Naive thymus-derived CD4-positive, alpha-beta T cell (primary cell): ENCODE results near the gene GLP1R. TPM values are rescaled to one million over a fixed set of nuclear protein-coding genes. Genes with fewer than 3 reads are reported as not detected.

Experiments
- ATAC-seq: fragments of 150-1000 bp; cut with Tn5 transposase; 2 replicates; pipeline ENCODE4 v1.10.0; 2021; ENCODE audit warnings: mild to moderate bottlenecking, moderate library complexity
- CTCF ChIA-PET: fragments of 350-600 bp; sonication (Branson Sonifier 250); formaldehyde crosslinking; loops from one replicate; lab custom pipeline; 2021; ENCODE audit warnings: antibody characterized with exemption; lab: Charles Lee
- POLR2A ChIA-PET: fragments of 350-600 bp; sonication (Branson Sonifier 250); formaldehyde crosslinking; loops from one replicate; lab custom pipeline; 2021; ENCODE audit warnings: antibody characterized with exemption, inconsistent platforms; lab: Charles Lee
- DNase-seq, 9 donors: peaks; one replicate each; pipeline versions ENCODE4 v3.0.0 to v3.0.0-alpha.2; 2020 to 2022; ENCODE audit warnings: mixed read lengths in 1 of 9
- H3K27ac ChIP-seq: one replicate; pipeline ENCODE4 v1.7.0; 2013; ENCODE audit warnings: mild to moderate bottlenecking, low read depth, low read length, moderate library complexity
- H3K27me3 ChIP-seq, 2 donors: one replicate each; pipeline ENCODE4 v1.7.0; 2013; ENCODE audit warnings: low read length in 2 of 2, mild to moderate bottlenecking in 2 of 2, moderate library complexity in 2 of 2; ENCODE audit not compliant: control insufficient read depth in 2 of 2, insufficient read depth in 2 of 2
- H3K36me3 ChIP-seq, 3 experiments: 1 replicate in 2 of 3; 2 replicates in 1 of 3; pipeline ENCODE4 v1.7.0; 2013; ENCODE audit warnings: low read length in 3 of 3, mild to moderate bottlenecking in 3 of 3, moderate library complexity in 1 of 3; ENCODE audit not compliant: insufficient read depth in 3 of 3, control insufficient read depth in 2 of 3
- H3K4me1 ChIP-seq, 2 donors: one replicate each; pipeline ENCODE4 v1.7.0; 2013; ENCODE audit warnings: low read length in 2 of 2, mild to moderate bottlenecking in 2 of 2, moderate library complexity in 1 of 2; ENCODE audit not compliant: control insufficient read depth in 2 of 2, insufficient read depth in 2 of 2
- H3K4me3 ChIP-seq: 2 replicates; pipeline ENCODE4 v1.7.0; 2013; ENCODE audit warnings: mild to moderate bottlenecking, low read length
- H3K9me3 ChIP-seq, 3 experiments: 1 replicate in 2 of 3; 2 replicates in 1 of 3; pipeline ENCODE4 v1.7.0; 2013; ENCODE audit warnings: low read length in 3 of 3; ENCODE audit not compliant: control insufficient read depth in 2 of 3
- H3K27ac Mint-ChIP-seq, 9 donors: one replicate each; pipeline ENCODE4 v1.8.0; 2020 to 2022; ENCODE audit warnings: mixed read lengths in 9 of 9, mild to moderate bottlenecking in 8 of 9, moderate library complexity in 5 of 9, inconsistent platforms in 2 of 9
- H3K27me3 Mint-ChIP-seq, 5 donors: one replicate each; pipeline ENCODE4 v1.8.0; 2021 to 2022; ENCODE audit warnings: mixed read lengths in 5 of 5, mild to moderate bottlenecking in 1 of 5
- H3K36me3 Mint-ChIP-seq, 5 donors: one replicate each; pipeline ENCODE4 v1.8.0; 2020 to 2022; ENCODE audit warnings: mixed read lengths in 5 of 5, mild to moderate bottlenecking in 3 of 5, inconsistent platforms in 1 of 5
- H3K4me1 Mint-ChIP-seq, 7 donors: one replicate each; pipeline ENCODE4 v1.8.0; 2020 to 2022; ENCODE audit warnings: mixed read lengths in 7 of 7, mild to moderate bottlenecking in 3 of 7, inconsistent platforms in 1 of 7
- H3K4me3 Mint-ChIP-seq, 10 donors: one replicate each; pipeline ENCODE4 v1.8.0; 2020 to 2022; ENCODE audit warnings: mild to moderate bottlenecking in 10 of 10, mixed read lengths in 10 of 10, moderate library complexity in 6 of 10, inconsistent platforms in 2 of 10
- H3K9me3 Mint-ChIP-seq, 11 donors: one replicate each; pipeline ENCODE4 v1.8.0; 2020 to 2022; ENCODE audit warnings: mixed read lengths in 11 of 11, mild to moderate bottlenecking in 4 of 11, inconsistent platforms in 1 of 11, moderate library complexity in 1 of 11
- intact Hi-C, 2 donors: fragments of 100-400 bp; cut with micrococcal nuclease; formaldehyde crosslinking; loops; one replicate each; pipeline ENCODE4 v1.15.1; 2023
- polyA plus RNA-seq, 2 donors: library from polyadenylated mRNA; unstranded; fragments of 300-500 nt; fragmentation: Illumina TruSeq; gene quantifications; one replicate each; pipeline ENCODE4 v1.2.3, GENCODE V29; 2021
- total RNA-seq, 6 experiments: library from RNA in 5 of 6; stranded (reverse) in 5 of 6; gene quantifications; 1 replicate in 5 of 6; 2 replicates in 1 of 6; pipeline ENCODE4 v1.2.3 and lab custom pipeline; 2021 to 2026

Gene GLP1R
- total and polyA plus RNA-seq, 7 experiments from 2014 or later, result not detected

GRCh38 chr6:39102071-39102820 is 53.7 kb downstream of the GLP1R start:
- H3K9me3 ChIP-seq, result no peaks in the 10 kb centered on the region
- Mint-ChIP-seq H3K4me1 (peaks cover 12 to 35% (median 16%) of the 10 kb centered on the region in 7 donors), H3K27me3 (peaks cover 0 to 10% (median 0%) of the 10 kb centered on the region in 5 donors), H3K27ac (peak overlapping the region in 1 of 9 donors; percentile 15), H3K36me3 (peaks cover 20 to 36% (median 23%) of the 10 kb centered on the region in 5 donors), H3K4me3 (no peak overlapping the region), H3K9me3 (peaks cover 0 to 3% (median 0%) of the 10 kb centered on the region in 11 donors)
- ATAC-seq (peak; percentile 62), DNase-seq (peak in 1 of 9 donors; percentile 20)
- H3K36me3 ChIP-seq, result peaks cover 0 to 20% (median 0%) of the 10 kb centered on the region in 3 experiments
- no peak overlapping the region for H3K27ac ChIP-seq
- no peak overlapping the region for H3K4me3 ChIP-seq
- intact Hi-C loops, result loop anchor here (1.0 to 5.0 kb wide), 3 partner anchors 12 to 230 kb away; no protein-coding TSS in a partner anchor
- ChIA-PET CTCF (interaction anchor here (1.0 to 2.3 kb wide), 2 partner anchors 200 to 230 kb away, joined by 3 to 8 read pairs; no protein-coding TSS in a partner anchor), POLR2A (interaction anchor here (1.4 kb wide), 1 partner anchor 13 kb away, joined by 5 read pairs; the partner anchor contains the start of gene SAYSD1)
- H3K4me1 ChIP-seq, result peaks cover 0 to 5% of the 10 kb centered on the region in 2 donors
- no peaks in the 10 kb centered on the region for H3K27me3 ChIP-seq

DNA sequence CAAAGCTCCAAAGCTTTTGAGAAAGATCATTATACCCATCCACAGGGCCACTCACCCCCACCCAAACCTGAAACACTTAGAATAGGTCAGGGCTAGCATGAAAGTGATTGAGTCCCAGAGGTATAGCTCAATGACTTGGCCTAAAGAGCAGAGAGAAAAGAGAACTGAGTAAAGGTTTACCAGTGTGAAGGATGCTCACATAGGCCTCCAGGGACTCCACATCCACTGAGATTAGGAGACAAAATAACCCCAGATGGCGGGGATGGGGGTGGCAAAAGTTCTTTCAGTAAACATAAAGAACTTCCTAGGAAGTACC is 54.2 kb downstream of the GLP1R start:
- H3K27me3 Mint-ChIP-seq, result peaks cover 0 to 10% (median 0%) of the 10 kb centered on the region in 5 donors
- intact Hi-C loops, result loop anchor here (1.0 to 5.0 kb wide), 3 partner anchors 12 to 230 kb away; no protein-coding TSS in a partner anchor
- H3K27ac Mint-ChIP-seq, result peak overlapping the region in 1 of 9 donors; percentile 15
- H3K36me3 Mint-ChIP-seq, result peaks cover 22 to 39% (median 24%) of the 10 kb centered on the region in 5 donors
- ATAC-seq (no peak), DNase-seq (no peak)
- ChIA-PET POLR2A (interaction anchor here (1.4 kb wide), 1 partner anchor 13 kb away, joined by 5 read pairs; the partner anchor contains the start of gene SAYSD1), CTCF (interaction anchor here (1.0 to 2.3 kb wide), 2 partner anchors 200 to 231 kb away, joined by 3 to 8 read pairs; no protein-coding TSS in a partner anchor)
- H3K4me1 Mint-ChIP-seq, result peaks cover 13 to 39% (median 20%) of the 10 kb centered on the region in 7 donors
- peaks cover 0 to 4% (median 0%) of the 10 kb centered on the region in 11 donors for H3K9me3 Mint-ChIP-seq
- Histone ChIP-seq H3K36me3 (peaks cover 0 to 20% (median 0%) of the 10 kb centered on the region in 3 experiments), H3K4me1 (peaks cover 0 to 5% of the 10 kb centered on the region in 2 donors), H3K27me3 (no peaks in the 10 kb centered on the region), H3K27ac (no peak overlapping the region), H3K4me3 (no peak overlapping the region), H3K9me3 (no peaks in the 10 kb centered on the region)
- H3K4me3 Mint-ChIP-seq, result no peak overlapping the region

- H3K27ac Mint-ChIP-seq, result no peak overlapping the region
- peaks cover 0 to 5% of the 10 kb centered on the region in 2 donors for H3K4me1 ChIP-seq
- ChIA-PET POLR2A (interaction anchor here (2.8 kb wide), 1 partner anchor 10 kb away, joined by 8 read pairs; the partner anchor contains the start of gene SAYSD1), CTCF (no interaction called here)
- DNase-seq (no peak), ATAC-seq (no peak)
- no peak overlapping the region for H3K4me3 ChIP-seq
- H3K9me3 ChIP-seq, result no peaks in the 10 kb centered on the region
- peaks cover 18 to 44% (median 29%) of the 10 kb centered on the region in 7 donors for H3K4me1 Mint-ChIP-seq
- peaks cover 0 to 3% (median 0%) of the 10 kb centered on the region in 5 donors for H3K27me3 Mint-ChIP-seq
- H3K27me3 ChIP-seq, result no peaks in the 10 kb centered on the region
- no peak overlapping the region for H3K27ac ChIP-seq
- H3K9me3 Mint-ChIP-seq, result peaks cover 0 to 4% (median 0%) of the 10 kb centered on the region in 11 donors
- peaks cover 0 to 27% (median 0%) of the 10 kb centered on the region in 3 experiments for H3K36me3 ChIP-seq
- H3K36me3 Mint-ChIP-seq, result peaks cover 22 to 51% (median 34%) of the 10 kb centered on the region in 5 donors
- no peak overlapping the region for H3K4me3 Mint-ChIP-seq
- intact Hi-C loops, result loop anchor here in 1 of 2 donors (5.0 kb wide), 1 partner anchor 232 kb away; no protein-coding TSS in a partner anchor
Observed at GRCh38 chr6:39104528-39104927, 55.9 kb downstream of the GLP1R start.

GRCh38 chr6:39107034-39107433 is 58.5 kb downstream of the GLP1R start:
- peaks cover 0 to 4% (median 0%) of the 10 kb centered on the region in 11 donors for H3K9me3 Mint-ChIP-seq
- H3K4me1 ChIP-seq, result peaks cover 0 to 16% of the 10 kb centered on the region in 2 donors
- H3K27ac ChIP-seq, result no peak overlapping the region
- H3K27me3 ChIP-seq, result no peaks in the 10 kb centered on the region
- peak overlapping the region in 2 of 9 donors; percentile 11 to 25 for H3K27ac Mint-ChIP-seq
- peaks cover 20 to 51% (median 41%) of the 10 kb centered on the region in 7 donors for H3K4me1 Mint-ChIP-seq
- no peak for DNase-seq
- peaks cover 22 to 59% (median 38%) of the 10 kb centered on the region in 5 donors for H3K36me3 Mint-ChIP-seq
- no peaks in the 10 kb centered on the region for H3K9me3 ChIP-seq
- H3K27me3 Mint-ChIP-seq, result no peaks in the 10 kb centered on the region
- ATAC-seq, result no peak
- peaks cover 0 to 35% (median 0%) of the 10 kb centered on the region in 3 experiments for H3K36me3 ChIP-seq
- intact Hi-C loops, result no loop called here
- no peak overlapping the region for H3K4me3 ChIP-seq
- H3K4me3 Mint-ChIP-seq, result no peak overlapping the region
- ChIA-PET POLR2A (interaction anchor here (2.8 kb wide), 1 partner anchor 8 kb away, joined by 8 read pairs; the partner anchor contains the start of gene SAYSD1), CTCF (no interaction called here)

DNA sequence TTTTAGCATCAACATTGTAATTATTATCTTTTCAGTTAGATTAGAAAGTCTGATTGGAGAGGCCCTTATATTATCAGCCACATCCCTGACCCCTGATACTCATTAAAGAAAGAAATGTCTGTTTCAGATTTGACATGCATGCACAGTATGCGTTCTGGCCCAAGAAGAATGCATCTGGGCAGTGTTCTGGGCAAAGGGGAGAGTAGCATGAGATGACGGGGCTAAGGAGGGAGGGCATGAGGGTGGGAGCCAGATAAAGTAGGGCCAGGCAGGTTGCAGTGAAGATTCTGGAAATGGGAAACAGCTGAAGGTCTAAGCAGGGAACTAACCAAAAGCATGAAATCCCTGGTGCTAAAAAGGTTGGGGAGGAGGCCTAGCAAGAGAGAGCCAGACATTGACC is 59.1 kb downstream of the GLP1R start:
- no peaks in the 10 kb centered on the region for H3K27me3 Mint-ChIP-seq
- H3K9me3 Mint-ChIP-seq, result peaks cover 0 to 4% (median 0%) of the 10 kb centered on the region in 11 donors
- Histone ChIP-seq H3K27ac (no peak overlapping the region), H3K27me3 (no peaks in the 10 kb centered on the region), H3K4me1 (peaks cover 0 to 22% of the 10 kb centered on the region in 2 donors), H3K36me3 (peaks cover 0 to 35% (median 0%) of the 10 kb centered on the region in 3 experiments), H3K4me3 (no peak overlapping the region), H3K9me3 (no peaks in the 10 kb centered on the region)
- no peak overlapping the region for H3K4me3 Mint-ChIP-seq
- ChIA-PET POLR2A (interaction anchor here (2.8 kb wide), 1 partner anchor 7 kb away, joined by 8 read pairs; the partner anchor contains the start of gene SAYSD1), CTCF (no interaction called here)
- H3K36me3 Mint-ChIP-seq, result peaks cover 20 to 59% (median 38%) of the 10 kb centered on the region in 5 donors
- ATAC-seq (no peak), DNase-seq (no peak)
- intact Hi-C loops, result no loop called here
- H3K4me1 Mint-ChIP-seq, result peaks cover 23 to 57% (median 47%) of the 10 kb centered on the region in 7 donors
- H3K27ac Mint-ChIP-seq, result peak overlapping the region in 1 of 9 donors; percentile 81

GRCh38 chr6:39108041-39108839 is 59.7 kb downstream of the GLP1R start:
- peaks cover under 1 to 26% of the 10 kb centered on the region in 2 donors for H3K4me1 ChIP-seq
- H3K36me3 ChIP-seq, result peaks cover 0 to 35% (median 0%) of the 10 kb centered on the region in 3 experiments
- Mint-ChIP-seq H3K4me1 (peaks cover 24 to 60% (median 53%) of the 10 kb centered on the region in 7 donors), H3K36me3 (peaks cover 14 to 54% (median 36%) of the 10 kb centered on the region in 5 donors), H3K27me3 (no peaks in the 10 kb centered on the region), H3K4me3 (no peak overlapping the region), H3K27ac (no peak overlapping the region), H3K9me3 (peaks cover 0 to 4% (median 0%) of the 10 kb centered on the region in 11 donors)
- ChIA-PET POLR2A (no interaction called here), CTCF (interaction anchor here (0.6 kb wide), 1 partner anchor 240 kb away, joined by 3 read pairs; no protein-coding TSS in a partner anchor)
- DNase-seq, result no peak
- no peaks in the 10 kb centered on the region for H3K9me3 ChIP-seq
- no peak overlapping the region for H3K27ac ChIP-seq
- no peaks in the 10 kb centered on the region for H3K27me3 ChIP-seq
- no peak overlapping the region for H3K4me3 ChIP-seq
- intact Hi-C loops, result no loop called here
- ATAC-seq, result no peak
